GM19328 (cell line): ENCODE measurements around the gene SORCS3.
A peak's percentile ranks its signal among the peaks of the same experiment; 100 is the strongest.

Experiments
- ATAC-seq: cut with Tn5 transposase; IDR thresholded peaks from one replicate; pipeline ENCODE4 v1.9.1; 2021; ENCODE audit warnings: mild to moderate bottlenecking, moderate library complexity; ENCODE audit not compliant: unreplicated experiment

The SORCS3 gene

GRCh38 chr10:104907521-104907920 is 266.4 kb downstream of the SORCS3 start:
- ATAC-seq, result no peak

GRCh38 chr10:104908581-104908980 is 267.5 kb downstream of the SORCS3 start:
- no peak for ATAC-seq

GRCh38 chr10:104910712-104911111 is 269.6 kb downstream of the SORCS3 start:
- ATAC-seq, result no peak

GRCh38 chr10:104913390-104913789 is 272.3 kb downstream of the SORCS3 start:
- no peak for ATAC-seq

GRCh38 chr10:104920476-104920875 is 279.4 kb downstream of the SORCS3 start:
- ATAC-seq, result no peak

- no peak for ATAC-seq
Measured at GRCh38 chr10:104921763-104922162, 280.7 kb downstream of the SORCS3 start.

- peak; percentile 73 for ATAC-seq
Measured at GRCh38 chr10:104922810-104923209, 281.7 kb downstream of the SORCS3 start.

GRCh38 chr10:104923501-104923900 is 282.4 kb downstream of the SORCS3 start:
- no peak for ATAC-seq

GRCh38 chr10:104924101-104924795 is 283.2 kb downstream of the SORCS3 start:
- ATAC-seq, result no peak

GRCh38 chr10:104925232-104925851 is 284.3 kb downstream of the SORCS3 start:
- ATAC-seq, result peak; percentile 51

- ATAC-seq, result no peak
Measured at GRCh38 chr10:104928734-104929133, 287.6 kb downstream of the SORCS3 start.

- ATAC-seq, result no peak
Measured at GRCh38 chr10:104931612-104932134, 290.6 kb downstream of the SORCS3 start.

- ATAC-seq, result no peak
Measured at GRCh38 chr10:104935656-104936055, 294.6 kb downstream of the SORCS3 start.

- no peak for ATAC-seq
Measured at GRCh38 chr10:104937567-104937966, 296.5 kb downstream of the SORCS3 start.

- ATAC-seq, result no peak
Measured at GRCh38 chr10:104938031-104938430, 296.9 kb downstream of the SORCS3 start.

- ATAC-seq, result no peak
Measured at GRCh38 chr10:104941662-104942061, 300.6 kb downstream of the SORCS3 start.

GRCh38 chr10:104947314-104947713 is 306.2 kb downstream of the SORCS3 start:
- no peak for ATAC-seq

GRCh38 chr10:104957178-104957841 is 316.2 kb downstream of the SORCS3 start:
- no peak for ATAC-seq

GRCh38 chr10:104966563-104967297 is 325.6 kb downstream of the SORCS3 start:
- ATAC-seq, result no peak

- no peak for ATAC-seq
Measured at GRCh38 chr10:104980368-104980767, 339.3 kb downstream of the SORCS3 start.

GRCh38 chr10:104981995-104982394 is 340.9 kb downstream of the SORCS3 start:
- ATAC-seq, result no peak
